ENCODE results near the gene NKAPD1.

The NKAPD1 gene

DNA sequence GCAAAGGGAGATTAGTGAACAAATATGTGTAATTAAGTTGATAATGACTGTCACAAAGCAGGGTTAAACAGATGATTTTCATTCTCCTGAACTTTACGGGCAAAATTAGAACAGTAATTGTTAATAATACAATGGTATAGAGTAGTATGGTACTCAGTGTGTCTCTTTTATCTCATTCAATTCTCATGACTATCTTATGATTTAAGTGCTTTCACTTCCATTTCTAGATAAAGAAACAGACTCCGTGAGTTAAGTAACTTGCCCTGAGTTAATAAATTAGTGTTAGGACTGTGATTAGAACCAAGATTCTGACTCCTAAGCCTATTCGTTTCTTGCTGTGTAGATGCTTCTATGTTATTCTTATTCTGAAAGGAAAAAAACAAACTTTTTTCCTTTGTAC lies 22.3 kb upstream of the NKAPD1 start:
- in situ Hi-C loops (cut with MboI; ENCODE audit: low pct_unique_long_range_greater_than_20kb, low sequenced_read_pairs, unreplicated experiment): no loop called here
- DNase-seq (ENCODE audit: low spot score): peak; percentile 27
- TF ChIP-seq CTCF (IDR thresholded peaks at IDR 0.05; ENCODE audit: extremely low read depth, insufficient read depth, missing control alignments): no peak

GRCh38 chr11:112057170-112057569 lies 16.9 kb upstream of the NKAPD1 start:
- no peak for TF ChIP-seq CTCF (IDR thresholded peaks at IDR 0.05; ENCODE audit: extremely low read depth, insufficient read depth, missing control alignments)
- in situ Hi-C loops (cut with MboI; ENCODE audit: low pct_unique_long_range_greater_than_20kb, low sequenced_read_pairs, unreplicated experiment): no loop called here
- DNase-seq (ENCODE audit: low spot score): no peak

DNA sequence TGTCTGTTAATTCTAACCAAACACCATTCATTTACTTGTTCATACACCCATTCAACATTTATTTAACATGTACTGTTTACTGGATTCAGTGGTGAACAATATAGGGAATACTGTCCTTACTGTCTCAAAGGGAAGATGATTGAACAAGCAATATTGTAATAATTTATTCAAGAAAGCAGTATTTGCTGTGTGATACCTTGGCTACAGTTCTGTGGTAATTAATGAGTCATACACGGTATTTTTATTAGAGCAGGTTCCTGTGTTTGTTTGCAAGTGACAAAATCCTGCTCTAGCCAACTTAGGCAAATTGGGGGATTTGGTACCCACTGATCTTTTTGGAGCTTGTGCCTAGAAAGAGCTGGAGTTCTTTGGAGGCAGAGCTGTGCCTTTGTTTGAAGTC lies 16.0 kb upstream of the NKAPD1 start:
- DNase-seq (ENCODE audit: low spot score): no peak
- TF ChIP-seq CTCF (IDR thresholded peaks at IDR 0.05; ENCODE audit: extremely low read depth, insufficient read depth, missing control alignments): no peak
- in situ Hi-C loops (cut with MboI; ENCODE audit: low pct_unique_long_range_greater_than_20kb, low sequenced_read_pairs, unreplicated experiment): no loop called here

DNA sequence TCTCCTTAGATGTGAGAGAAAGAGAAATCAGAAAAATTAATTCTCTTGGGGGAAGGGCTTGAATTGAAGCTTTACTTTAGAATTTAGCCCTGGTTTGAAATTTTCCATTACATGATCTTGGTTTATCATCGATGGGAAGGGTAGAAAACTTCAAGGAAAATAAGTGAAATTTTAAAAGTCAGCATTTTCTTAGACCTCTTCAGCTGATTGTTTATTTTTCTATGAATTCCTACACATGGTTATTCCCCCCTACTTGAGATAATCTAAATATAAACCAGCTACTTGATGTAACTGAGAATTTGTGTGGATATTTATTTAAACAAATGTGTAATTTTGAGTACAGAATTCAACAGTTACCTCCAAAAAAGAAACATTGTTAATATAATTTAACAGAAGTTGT lies 11.2 kb upstream of the NKAPD1 start:
- in situ Hi-C loops (cut with MboI; ENCODE audit: low pct_unique_long_range_greater_than_20kb, low sequenced_read_pairs, unreplicated experiment): no loop called here
- DNase-seq (ENCODE audit: low spot score): no peak

DNA sequence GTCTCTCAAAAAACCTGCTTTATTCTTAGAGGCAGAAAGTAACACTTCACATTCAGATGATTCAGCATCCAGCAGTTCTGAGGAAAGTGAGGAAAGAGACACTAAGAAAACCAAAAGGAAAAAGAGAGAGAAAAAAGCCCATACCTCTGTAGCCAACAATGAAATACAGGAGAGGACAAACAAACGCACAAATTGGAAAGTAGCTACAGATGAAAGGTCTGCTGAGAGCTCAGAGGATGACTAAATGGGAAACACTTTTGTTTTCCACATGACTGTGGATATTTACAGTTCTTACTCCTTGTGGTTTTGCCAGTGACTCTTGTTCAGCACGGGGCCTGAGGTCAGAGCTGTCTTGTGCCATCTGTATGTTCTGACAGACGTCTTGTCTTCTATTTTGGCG lies 8.6 kb downstream of the NKAPD1 start:
- no peak for TF ChIP-seq CTCF (IDR thresholded peaks at IDR 0.05; ENCODE audit: extremely low read depth, insufficient read depth, missing control alignments)
- in situ Hi-C loops (cut with MboI; ENCODE audit: low pct_unique_long_range_greater_than_20kb, low sequenced_read_pairs, unreplicated experiment): no loop called here
- DNase-seq (ENCODE audit: low spot score): no peak

More for the DNA sequence above, 11.2 kb upstream of the NKAPD1 start:
- no peak for TF ChIP-seq CTCF (IDR thresholded peaks at IDR 0.05; ENCODE audit: extremely low read depth, insufficient read depth, missing control alignments)

- DNase-seq (ENCODE audit: low spot score): peak; percentile 28
- in situ Hi-C loops (cut with MboI; ENCODE audit: low pct_unique_long_range_greater_than_20kb, low sequenced_read_pairs, unreplicated experiment): no loop called here
- TF ChIP-seq CTCF (IDR thresholded peaks at IDR 0.05; ENCODE audit: extremely low read depth, insufficient read depth, missing control alignments): no peak
These were observed 11.8 kb downstream of the NKAPD1 start for GRCh38 chr11:112085822-112086421.

Data from GM13977 (cell line).